IMR-90 (cell line): ENCODE measurements around the gene RAPSN. TPM values are rescaled to one million over a fixed set of nuclear protein-coding genes. Genes with fewer than 3 reads are reported as not detected.
A peak's percentile ranks its signal among the peaks of the same experiment; 100 is the strongest.

Experiments
- ATAC-seq: fragments of 200-7000 bp; cut with Tn5 transposase; 2 replicates; pipeline ENCODE4 v1.9.1; 2020; ENCODE audit warnings: low read depth, mild to moderate bottlenecking, moderate library complexity
- BruUV-seq: library from RNA; stranded (reverse); fragments of 400-500 nt; replicated peaks from 2 replicates; lab custom pipeline; 2021; lab: Mats Ljungman, UMichigan
- CTCF ChIA-PET: fragments of 300-600 bp; formaldehyde crosslinking; extraction: SDS; loops from one replicate; lab custom pipeline; 2021; ENCODE audit warnings: antibody characterized with exemption; lab: Yijun Ruan, JAX
- POLR2A ChIA-PET: fragments of 300-600 bp; sonication (Branson Sonifier 250); formaldehyde crosslinking; loops from one replicate; lab custom pipeline; 2022; ENCODE audit warnings: antibody characterized with exemption; ENCODE audit not compliant: unreplicated experiment; lab: Charles Lee
- DNase-seq: peaks from one replicate; pipeline ENCODE4 v3.0.0; 2013
- H2AFZ ChIP-seq: replicated peaks from 2 replicates; pipeline ENCODE3; 2013; ENCODE audit warnings: low read length, mild to moderate bottlenecking; ENCODE audit not compliant: poor library complexity
- H2AK5ac ChIP-seq: 2 replicates; pipeline ENCODE4 v1.6.1; 2013; ENCODE audit warnings: low read depth, low read length, inconsistent platforms
- H2AK9ac ChIP-seq: replicated peaks from 2 replicates; pipeline ENCODE3; 2013; ENCODE audit warnings: mild to moderate bottlenecking, low read depth, low read length, moderate library complexity; ENCODE audit not compliant: poor library complexity
- H2BK120ac ChIP-seq: 2 replicates; pipeline ENCODE4 v1.6.1; 2013; ENCODE audit warnings: low read depth, low read length, inconsistent platforms
- H2BK15ac ChIP-seq: 3 replicates; pipeline ENCODE4 v1.6.1; 2013; ENCODE audit warnings: low read depth, low read length, inconsistent platforms
- H2BK20ac ChIP-seq: 2 replicates; pipeline ENCODE4 v1.6.1; 2013; ENCODE audit warnings: low read depth, mild to moderate bottlenecking, inconsistent platforms, low read length, moderate library complexity
- H2BK5ac ChIP-seq: 2 replicates; pipeline ENCODE4 v1.6.1; 2013; ENCODE audit warnings: mild to moderate bottlenecking, low read depth, low read length, inconsistent platforms; ENCODE audit not compliant: poor library complexity, severe bottlenecking
- H3K14ac ChIP-seq: replicated peaks from 2 replicates; pipeline ENCODE4 v1.6.1; 2013; ENCODE audit warnings: low read depth, low read length, inconsistent platforms
- H3K18ac ChIP-seq: 2 replicates; pipeline ENCODE4 v1.6.1; 2013; ENCODE audit warnings: low read depth, low read length, control low read depth
- H3K23ac ChIP-seq: 2 replicates; pipeline ENCODE4 v1.6.1; 2013; ENCODE audit warnings: low read depth, low read length, inconsistent platforms
- H3K27ac ChIP-seq: 2 replicates; pipeline ENCODE4 v1.5.1; 2013; ENCODE audit warnings: mild to moderate bottlenecking, control low read depth, low read length; ENCODE audit not compliant: insufficient read depth
- H3K27me3 ChIP-seq: 2 replicates; pipeline ENCODE4 v1.6.1; 2013; ENCODE audit warnings: low read length; ENCODE audit not compliant: control insufficient read depth, insufficient read depth
- H3K36me3 ChIP-seq: 2 replicates; pipeline ENCODE4 v1.6.1; 2013; ENCODE audit warnings: low read length, mixed read lengths; ENCODE audit not compliant: control insufficient read depth, insufficient read depth
- H3K4ac ChIP-seq: 2 replicates; pipeline ENCODE4 v1.6.1; 2013; ENCODE audit warnings: low read depth, low read length, inconsistent platforms
- H3K4me1 ChIP-seq: 2 replicates; pipeline ENCODE4 v1.6.1; 2013; ENCODE audit warnings: low read length, mixed read lengths; ENCODE audit not compliant: control insufficient read depth, insufficient read depth
- H3K4me2 ChIP-seq: 2 replicates; pipeline ENCODE4 v1.6.1; 2013; ENCODE audit warnings: low read depth, mild to moderate bottlenecking, control low read depth, low read length, moderate library complexity
- H3K4me3 ChIP-seq: 2 replicates; pipeline ENCODE4 v1.5.1; 2013; ENCODE audit warnings: low read depth, mild to moderate bottlenecking, control low read depth, low read length, moderate library complexity; ENCODE audit not compliant: insufficient read depth
- H3K56ac ChIP-seq: 2 replicates; pipeline ENCODE4 v1.6.1; 2013; ENCODE audit warnings: low read length, inconsistent platforms; ENCODE audit not compliant: insufficient read depth; ENCODE audit errors: extremely low read depth
- H3K79me1 ChIP-seq, 2 experiments: 2 replicates each; pipeline ENCODE4 v1.6.1; 2013; ENCODE audit warnings: low read length in 2 of 2, inconsistent platforms in 1 of 2, low read depth in 1 of 2
- H3K9ac ChIP-seq: 2 replicates; pipeline ENCODE4 v1.6.1; 2013; ENCODE audit warnings: low read depth, low read length, control low read depth
- H3K9me1 ChIP-seq: 2 replicates; pipeline ENCODE4 v1.6.1; 2013; ENCODE audit warnings: low read length, inconsistent platforms; ENCODE audit not compliant: insufficient read depth
- H3K9me3 ChIP-seq: 2 replicates; pipeline ENCODE4 v1.6.1; 2013; ENCODE audit warnings: low read length; ENCODE audit not compliant: control insufficient read depth, insufficient read depth
- H4K20me1 ChIP-seq: 2 replicates; pipeline ENCODE4 v1.6.1; 2013; ENCODE audit warnings: low read length, inconsistent platforms; ENCODE audit not compliant: insufficient read depth
- H4K5ac ChIP-seq: 2 replicates; pipeline ENCODE4 v1.6.1; 2013; ENCODE audit warnings: mild to moderate bottlenecking, low read depth, low read length, control low read depth
- H4K8ac ChIP-seq, 2 experiments: 2 replicates each; pipeline ENCODE4 v1.6.1; 2013; ENCODE audit warnings: low read depth in 2 of 2, low read length in 2 of 2, control low read depth in 1 of 2, inconsistent platforms in 1 of 2
- H4K91ac ChIP-seq: 2 replicates; pipeline ENCODE4 v1.6.1; 2013; ENCODE audit warnings: low read depth, low read length, inconsistent platforms; ENCODE audit not compliant: insufficient read depth
- CEBPB ChIP-seq: IDR thresholded peaks from 2 replicates; pipeline ENCODE4 v1.6.1; 2012; ENCODE audit warnings: low read depth, low read length, improper control_type of control experiment
- CHD1 ChIP-seq: IDR thresholded peaks from 2 replicates; pipeline ENCODE4 v1.6.1; 2012; ENCODE audit warnings: low read depth, low read length, improper control_type of control experiment
- CTCF ChIP-seq: conservative IDR thresholded peaks from 2 replicates; pipeline ENCODE4 v1.5.1; 2012; ENCODE audit warnings: mild to moderate bottlenecking, low read depth, low read length, improper control_type of control experiment
- FOS ChIP-seq: fragments of 150-350 bp; IDR thresholded peaks from 2 replicates; pipeline ENCODE4 v1.6.1; 2016; ENCODE audit warnings: low read depth, low read length
- MXI1 ChIP-seq: IDR thresholded peaks from 2 replicates; pipeline ENCODE4 v1.6.1; 2012; ENCODE audit warnings: low read depth, mild to moderate bottlenecking, low read length, moderate library complexity, borderline replicate concordance
- POLR2A ChIP-seq: IDR thresholded peaks from 2 replicates; pipeline ENCODE4 v1.6.1; 2012; ENCODE audit warnings: mild to moderate bottlenecking, low read depth, low read length
- RAD21 ChIP-seq: IDR thresholded peaks from 2 replicates; pipeline ENCODE4 v1.6.1; 2012; ENCODE audit warnings: low read length, improper control_type of control experiment
- SMC3 ChIP-seq: fragments of 150-350 bp; IDR thresholded peaks from 2 replicates; pipeline ENCODE4 v1.6.1; 2016; ENCODE audit warnings: low read depth, mild to moderate bottlenecking, antibody characterized with exemption, low read length, moderate library complexity
- USF2 ChIP-seq: fragments of 150-350 bp; IDR thresholded peaks from 2 replicates; pipeline ENCODE4 v1.6.1; 2017; ENCODE audit warnings: mild to moderate bottlenecking, antibody characterized with exemption, low read length, low read depth
- WGBS, 2 experiments: methylation state at CpG; one replicate each; pipeline versions ENCODE4 v1.1.5 to v1.1.7; 2013; ENCODE audit warnings: missing lambda C conversion rate in 2 of 2; ENCODE audit not compliant: insufficient read length in 1 of 2; ENCODE audit errors: extremely low coverage in 2 of 2; 5-methylcytosine and 5-hydroxymethylcytosine counted together
- dilution Hi-C: fragments of 300-500 bp; cut with HindIII; formaldehyde crosslinking; loops from one replicate; pipeline ENCODE4 v1.14.3; 2018; ENCODE audit warnings: low sequenced_read_pairs; ENCODE audit not compliant: unreplicated experiment
- in situ Hi-C: fragments of 300-500 bp; cut with MboI; formaldehyde crosslinking; loops from 3 replicates; pipeline ENCODE4 v1.14.3; 2019; ENCODE audit warnings: low sequenced_read_pairs, inconsistent platforms, mixed read lengths
- intact Hi-C: fragments of 100-400 bp; cut with micrococcal nuclease; formaldehyde crosslinking; loops from 2 replicates; pipeline ENCODE4 v1.10.0; 2022
- polyA plus RNA-seq, 3 experiments: library from polyadenylated mRNA; depleted of rRNA; stranded (reverse); fragments of >200 nt; gene quantifications; 2 replicates each; pipeline ENCODE4 v1.2.3, GENCODE V29; 2012; ENCODE audit warnings: low replicate concordance in 1 of 3
- total RNA-seq: library from RNA; depleted of rRNA; stranded (reverse); fragments of >200 nt; gene quantifications from 2 replicates; pipeline ENCODE4 v1.2.3, GENCODE V29; 2012

RAPSN gene
- total and polyA plus RNA-seq, 2 of the 4 experiments (the other 2 are of a cell fraction) = 0.03 TPM; not detected in 1

GRCh38 chr11:47466701-47467250 lies 17.8 kb upstream of the RAPSN start:
- WGBS, 2 experiments = 40% methylated on average over 1 of the region's 4 CpGs; no CpG with 5 or more reads in 1 of the 2 experiments
- Histone ChIP-seq H3K9me3 (no peaks in the 10 kb centered on the region), H3K4me3 (no peak overlapping the region), H3K79me1 (peaks cover 52 to 78% of the 10 kb centered on the region in 2 experiments), H4K20me1 (peaks cover 27% of the 10 kb centered on the region), H2AK5ac (no peak overlapping the region), H2BK20ac (no peak overlapping the region), H3K9me1 (peaks cover 15% of the 10 kb centered on the region), H2BK5ac (no peak overlapping the region), H2AFZ (no peak overlapping the region), H3K18ac (no peak overlapping the region), H3K27ac (peak overlapping the region; percentile 27; the same call in 1 of the 2 replicates), H3K9ac (no peak overlapping the region; the same call in 1 of the 2 replicates), H4K8ac (no peak overlapping the region), H3K23ac (0 out of 2 replicates have a peak overlapping the region, but pooled peaks have one; percentile 25), H2AK9ac (peak overlapping the region; percentile 30), H4K5ac (peak overlapping the region; percentile 30; the same call in 1 of the 2 replicates), H3K4ac (no peak overlapping the region; the same call in 1 of the 2 replicates), H2BK120ac (no peak overlapping the region), H3K56ac (no peak overlapping the region), H3K14ac (no peak overlapping the region), H3K4me1 (peaks cover 12% of the 10 kb centered on the region), H3K4me2 (peak overlapping the region; percentile 22; the same call in 1 of the 2 replicates), H2BK15ac (no peak overlapping the region), H4K91ac (no peak overlapping the region), H3K27me3 (no peaks in the 10 kb centered on the region), H3K36me3 (peaks cover 36% of the 10 kb centered on the region)
- TSS peak; percentile 21 for BruUV-seq
- ChIA-PET POLR2A (no interaction called here), CTCF (interaction anchor here (0.6 kb wide), 1 partner anchor 71 kb away, joined by 3 read pairs; no protein-coding TSS in a partner anchor)
- DNase-seq (no peak), ATAC-seq (peak; percentile 41)
- TF ChIP-seq USF2 (no peak), FOS (no peak), MXI1 (no peak), POLR2A (no peak), RAD21 (no peak), CHD1 (no peak), SMC3 (no peak), CEBPB (no peak), CTCF (no peak)
- intact Hi-C loops (no loop called here), dilution Hi-C loops (no loop called here), in situ Hi-C loops (no loop called here)
